Measurements from ENCODE around the gene SPRR2D. TPM values are rescaled to one million over a fixed set of nuclear protein-coding genes. Genes with fewer than 3 reads are reported as not detected.

SPRR2D gene
- total RNA-seq, 1 experiment from 2014 or later = not detected

- Histone ChIP-seq H3K4me3 (ENCODE audit: insufficient read depth, low read depth, low read length) (no peak overlapping the region), H3K27me3 (ENCODE audit: control insufficient read depth, insufficient read depth, low read length) (no peaks in the 10 kb centered on the region), H3K36me3 (replicated peaks; ENCODE audit: control insufficient read depth, insufficient read depth, low read length) (no peaks in the 10 kb centered on the region)
- no peak for DNase-seq
Observed at GRCh38 chr1:152995842-152996241, 45.1 kb downstream of the SPRR2D start.

GRCh38 chr1:152993186-152993585, 47.7 kb downstream of the SPRR2D start:
- Histone ChIP-seq H3K27me3 (ENCODE audit: control insufficient read depth, insufficient read depth, low read length) (no peaks in the 10 kb centered on the region), H3K4me3 (ENCODE audit: insufficient read depth, low read depth, low read length) (no peak overlapping the region), H3K36me3 (replicated peaks; ENCODE audit: control insufficient read depth, insufficient read depth, low read length) (no peaks in the 10 kb centered on the region)
- no peak for DNase-seq

Other genes with a start within 250 kb of the SPRR2D start
- not detected in 2 replicates for gene LCE1D, start 244.4 kb downstream of the SPRR2D start, total RNA-seq (2014; rRNA removed; shearing (Covaris generic))
- not detected in 2 replicates for gene LCE1C, start 234.5 kb downstream of the SPRR2D start, total RNA-seq (2014; rRNA removed; shearing (Covaris generic))
- gene LCE1B, start 229.1 kb downstream of the SPRR2D start, total RNA-seq (2014; rRNA removed; shearing (Covaris generic)) = not detected in 2 replicates
- gene LCE1A, start 213.6 kb downstream of the SPRR2D start, total RNA-seq (2014; rRNA removed; shearing (Covaris generic)) = not detected in 2 replicates
- gene LCE6A, start 198.3 kb downstream of the SPRR2D start, total RNA-seq (2014; rRNA removed; shearing (Covaris generic)) = not detected in 2 replicates
- gene LCE7A, start 181.1 kb downstream of the SPRR2D start, total RNA-seq (2014; rRNA removed; shearing (Covaris generic)) = not detected in 2 replicates
- not detected in 2 replicates for gene SMCP, start 162.8 kb downstream of the SPRR2D start, total RNA-seq (2014; rRNA removed; shearing (Covaris generic))
- not detected in 2 replicates for gene IVL, start 132.6 kb downstream of the SPRR2D start, total RNA-seq (2014; rRNA removed; shearing (Covaris generic))
- not detected in 2 replicates for gene SPRR5, start 93.9 kb downstream of the SPRR2D start, total RNA-seq (2014; rRNA removed; shearing (Covaris generic))
- not detected in 2 replicates for gene SPRR4, start 70.5 kb downstream of the SPRR2D start, total RNA-seq (2014; rRNA removed; shearing (Covaris generic))
- not detected in 2 replicates for gene SPRR1A, start 57.0 kb downstream of the SPRR2D start, total RNA-seq (2014; rRNA removed; shearing (Covaris generic))
- gene SPRR3, start 39.4 kb downstream of the SPRR2D start, total RNA-seq (2014; rRNA removed; shearing (Covaris generic)) = not detected in 2 replicates
- not detected in 2 replicates for gene SPRR1B, start 9.9 kb downstream of the SPRR2D start, total RNA-seq (2014; rRNA removed; shearing (Covaris generic))
- gene SPRR2A, start 16.4 kb upstream of the SPRR2D start, total RNA-seq (2014; rRNA removed; shearing (Covaris generic)) = not detected in 2 replicates
- not detected in 2 replicates for gene SPRR2B, start 30.5 kb upstream of the SPRR2D start, total RNA-seq (2014; rRNA removed; shearing (Covaris generic))
- gene SPRR2E, start 53.4 kb upstream of the SPRR2D start, total RNA-seq (2014; rRNA removed; shearing (Covaris generic)) = not detected in 2 replicates
- not detected in 2 replicates for gene SPRR2F, start 72.4 kb upstream of the SPRR2D start, total RNA-seq (2014; rRNA removed; shearing (Covaris generic))
- gene SPRR2G, start 109.8 kb upstream of the SPRR2D start, total RNA-seq (2014; rRNA removed; shearing (Covaris generic)) = 0.26 TPM in 1 of 2 replicates, not detected in the other
- not detected in 2 replicates for gene LELP1, start 162.3 kb upstream of the SPRR2D start, total RNA-seq (2014; rRNA removed; shearing (Covaris generic))
- not detected in 2 replicates for gene PRR9, start 176.5 kb upstream of the SPRR2D start, total RNA-seq (2014; rRNA removed; shearing (Covaris generic))
- not detected in 2 replicates for gene LORICRIN, start 218.6 kb upstream of the SPRR2D start, total RNA-seq (2014; rRNA removed; shearing (Covaris generic))

All from H7 (cell line).